ENCODE measurements around the gene PPP3R2. TPM values are rescaled to one million over a fixed set of nuclear protein-coding genes. Genes with fewer than 3 reads are reported as not detected.
"Not testable (repeated sequence)": the region's sequence is repeated elsewhere in the genome, so short reads cannot be mapped to it uniquely, and the experiment has no call there.

The PPP3R2 gene
- total RNA-seq, 1 donor from 2014 or later = not detected

DNA sequence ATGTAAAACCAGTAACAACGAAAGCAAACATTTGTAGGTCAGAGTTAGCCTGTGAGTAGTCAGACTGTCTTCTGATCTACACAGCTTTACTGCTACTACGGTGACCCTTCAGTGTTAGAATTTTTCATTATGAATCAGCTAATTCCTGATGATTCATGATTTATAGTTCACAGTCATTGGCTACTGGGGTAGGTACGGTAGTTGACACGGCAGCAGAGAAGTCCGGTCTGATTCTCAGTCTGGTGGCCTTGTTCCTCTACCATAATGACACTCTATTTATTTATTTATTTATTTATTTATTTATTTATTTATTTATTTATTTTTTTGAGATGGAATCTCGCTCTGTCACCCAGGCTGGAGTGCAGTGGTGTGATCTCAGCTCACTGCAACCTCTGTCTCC, 4.7 kb downstream of the PPP3R2 start:
- DNase-seq (ENCODE audit: low read depth, low spot score) = not testable (repeated sequence)

GRCh38 chr9:101587332-101588043, 7.3 kb downstream of the PPP3R2 start:
- DNase-seq (ENCODE audit: low read depth, low spot score) = no peak

- no peak for DNase-seq (ENCODE audit: low read depth, low spot score)
These were observed 8.1 kb downstream of the PPP3R2 start for GRCh38 chr9:101586651-101587050.

DNA sequence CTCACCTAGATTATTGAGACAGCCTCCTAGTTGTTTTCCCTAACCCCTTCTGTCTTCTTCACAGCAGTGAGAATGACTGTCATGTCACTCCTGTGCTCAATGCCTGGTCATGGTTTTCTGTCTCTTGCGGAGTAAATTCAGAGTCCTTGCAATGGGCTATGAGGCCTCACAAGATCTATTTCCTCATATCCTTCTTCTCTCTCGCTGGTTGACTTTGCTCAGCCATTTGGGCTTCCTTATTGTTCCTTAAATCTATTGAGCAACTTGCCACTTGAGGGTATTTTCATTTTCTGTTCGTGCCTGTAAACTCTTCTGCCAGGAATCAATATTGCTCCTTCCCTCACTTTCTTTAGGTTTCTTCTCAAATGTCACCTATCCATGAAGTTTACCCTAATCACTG, 9.0 kb downstream of the PPP3R2 start:
- no peak for DNase-seq (ENCODE audit: low read depth, low spot score)

DNA sequence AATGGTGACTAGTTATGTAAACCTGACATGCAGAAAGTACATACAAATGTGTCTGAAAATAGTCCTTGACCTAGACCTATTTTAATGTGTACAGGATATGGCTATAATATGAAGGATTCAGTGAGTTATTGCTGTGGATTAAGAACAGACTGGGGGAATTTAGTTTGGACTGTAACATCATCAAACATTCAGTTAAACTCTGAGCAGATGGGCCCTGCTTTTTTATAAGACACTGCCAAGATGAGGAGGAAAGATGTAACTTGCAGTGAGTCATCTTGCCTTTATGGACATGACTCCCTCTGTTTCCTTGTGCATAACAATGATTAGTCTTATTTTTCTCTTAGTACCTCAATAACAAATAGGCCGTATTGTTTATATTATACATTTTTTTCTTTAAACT, 12.2 kb downstream of the PPP3R2 start:
- no peak for DNase-seq (ENCODE audit: low read depth, low spot score)

DNA sequence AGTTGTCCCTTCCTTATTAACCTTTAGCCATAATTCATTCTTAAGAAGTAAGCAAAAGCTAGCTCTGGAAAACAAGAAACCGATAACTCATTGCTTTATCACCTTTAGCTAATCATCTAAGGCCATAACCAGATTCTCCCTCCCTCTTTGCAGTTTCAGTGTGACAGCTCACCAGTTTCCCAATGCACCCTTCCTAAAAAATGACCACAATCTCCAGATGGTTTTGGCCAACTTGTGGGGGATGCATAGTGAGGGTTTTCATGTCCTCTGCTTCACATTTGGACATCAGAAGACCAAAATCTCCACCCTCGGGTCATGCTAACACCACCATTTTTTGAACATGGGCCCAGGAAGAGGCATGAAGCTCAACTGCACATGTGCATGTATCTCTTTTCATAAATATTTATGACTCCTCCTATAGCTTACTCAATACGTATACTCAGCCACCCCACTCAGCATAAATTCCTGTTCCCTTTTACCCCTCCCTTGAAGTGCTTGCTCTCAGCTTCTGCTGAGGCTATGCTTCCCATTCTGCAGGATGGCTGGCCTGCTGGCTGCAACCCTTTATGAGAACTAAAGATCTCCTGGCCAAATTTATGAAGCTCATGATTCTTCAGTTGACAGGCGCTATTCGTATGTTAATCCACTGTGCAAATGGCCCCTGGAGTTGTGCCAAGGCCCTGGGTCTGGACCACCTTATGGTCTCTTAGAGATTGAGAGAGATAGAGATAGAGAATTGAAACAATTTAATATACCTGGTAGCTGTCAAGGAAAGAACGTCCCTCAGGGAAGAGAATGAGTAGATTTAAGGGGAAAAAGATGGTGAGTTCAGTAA, 14.8 kb downstream of the PPP3R2 start:
- DNase-seq (ENCODE audit: low read depth, low spot score) = no peak

DNA sequence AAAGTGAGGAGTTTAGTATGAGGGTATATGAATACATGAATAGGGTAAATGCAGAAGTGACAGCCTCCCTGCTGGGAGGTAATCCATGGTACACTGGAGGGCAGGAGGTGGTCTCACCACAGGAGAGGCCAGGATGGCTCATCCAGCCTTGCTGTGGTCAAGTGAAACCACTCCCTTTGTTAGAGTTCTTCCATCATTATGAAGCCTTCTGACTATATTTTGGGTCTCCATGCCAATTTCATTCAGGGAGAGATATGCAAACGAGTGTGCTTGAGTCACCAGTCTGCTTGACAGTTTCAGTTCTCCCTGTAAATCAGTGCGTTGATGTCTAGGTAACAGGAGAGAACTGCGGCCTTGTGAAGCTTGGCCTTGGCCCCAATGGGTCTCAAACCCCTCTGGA, 16.4 kb downstream of the PPP3R2 start:
- DNase-seq (ENCODE audit: low read depth, low spot score) = no peak

- no peak for DNase-seq (ENCODE audit: low read depth, low spot score)
These were observed 19.9 kb downstream of the PPP3R2 start for GRCh38 chr9:101574731-101575333.

GRCh38 chr9:101572316-101572715, 22.5 kb downstream of the PPP3R2 start:
- no peak for DNase-seq (ENCODE audit: low read depth, low spot score)

DNA sequence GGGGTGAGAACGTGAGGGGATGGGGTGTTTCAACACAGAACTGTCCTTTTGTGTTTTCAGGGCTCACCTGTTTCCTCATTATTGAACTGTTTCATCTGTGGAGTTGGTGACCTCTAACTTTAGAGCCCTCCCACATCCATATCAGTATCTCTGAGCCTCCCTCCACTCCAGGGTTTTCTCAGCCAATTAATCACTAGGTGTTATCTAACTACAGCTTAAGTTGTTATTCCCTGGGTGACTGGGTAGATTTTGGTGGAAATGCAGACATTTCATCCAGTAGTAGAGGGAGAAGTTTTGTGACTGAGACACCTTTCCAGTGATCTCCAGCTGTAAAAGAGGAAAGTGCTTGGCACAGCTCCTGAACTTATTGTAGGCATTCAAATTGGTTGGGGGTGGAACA, 23.7 kb downstream of the PPP3R2 start:
- no peak for DNase-seq (ENCODE audit: low read depth, low spot score)

GRCh38 chr9:101569741-101570501, 24.8 kb downstream of the PPP3R2 start:
- no peak for DNase-seq (ENCODE audit: low read depth, low spot score)

GRCh38 chr9:101567725-101568350, 26.9 kb downstream of the PPP3R2 start:
- DNase-seq (ENCODE audit: low read depth, low spot score) = no peak

DNA sequence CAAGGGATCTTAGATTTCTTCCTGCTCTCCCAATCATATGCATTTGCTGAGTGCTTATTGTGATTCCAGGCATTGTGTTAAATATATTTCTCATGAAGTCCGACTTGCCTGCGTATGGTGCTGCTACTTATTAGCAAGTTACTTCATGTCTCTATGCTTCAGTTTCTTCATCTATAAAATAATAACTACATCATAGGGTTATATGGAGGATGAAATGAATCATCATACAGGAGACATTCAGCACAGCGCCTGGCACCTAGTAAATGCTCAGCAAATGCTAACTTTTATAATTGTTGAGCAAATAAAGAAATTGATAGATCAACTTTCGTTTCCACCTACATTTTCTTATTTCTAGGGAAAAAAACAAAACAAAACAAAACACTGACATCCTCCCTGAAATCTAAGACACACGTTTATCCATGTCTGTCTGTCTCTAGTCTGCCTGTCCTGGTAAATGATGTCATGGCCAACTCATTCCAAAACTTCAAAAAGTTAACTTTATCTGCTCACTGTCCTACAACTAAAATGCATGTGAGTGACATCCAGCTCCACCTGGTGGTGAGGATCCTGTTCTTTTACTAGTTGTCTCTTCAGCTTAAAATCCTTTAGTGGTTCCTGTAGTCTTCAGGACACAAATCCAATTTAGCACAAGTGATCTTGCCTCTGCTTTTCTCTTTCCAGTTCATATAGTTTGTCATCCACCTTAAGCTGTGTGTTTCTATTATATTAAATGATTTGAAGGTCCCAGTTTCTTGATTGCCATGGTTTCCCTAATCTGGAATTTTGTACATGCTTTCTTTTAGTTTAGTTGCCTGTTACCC, 27.7 kb downstream of the PPP3R2 start:
- no peak for DNase-seq (ENCODE audit: low read depth, low spot score)

DNA sequence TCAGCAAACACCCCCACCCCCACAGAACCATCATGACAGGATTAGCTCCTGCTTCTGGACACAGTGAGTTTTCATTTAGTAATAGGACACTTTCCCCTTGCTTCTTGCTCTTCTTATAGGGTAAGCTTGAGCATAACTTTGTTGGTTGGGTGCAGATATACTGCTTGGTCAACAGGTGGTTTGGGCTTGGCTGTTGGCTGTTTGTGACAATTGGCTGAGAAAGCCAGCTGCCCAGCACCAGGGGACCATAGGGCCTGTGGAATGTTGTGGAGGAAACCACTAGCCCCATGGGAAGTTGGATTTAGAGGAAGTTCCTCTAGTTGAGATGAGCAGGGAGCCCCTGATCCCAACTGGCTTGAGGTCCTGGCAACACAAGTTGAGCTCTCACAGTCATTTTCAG, 30.5 kb downstream of the PPP3R2 start:
- no peak for DNase-seq (ENCODE audit: low read depth, low spot score)

DNA sequence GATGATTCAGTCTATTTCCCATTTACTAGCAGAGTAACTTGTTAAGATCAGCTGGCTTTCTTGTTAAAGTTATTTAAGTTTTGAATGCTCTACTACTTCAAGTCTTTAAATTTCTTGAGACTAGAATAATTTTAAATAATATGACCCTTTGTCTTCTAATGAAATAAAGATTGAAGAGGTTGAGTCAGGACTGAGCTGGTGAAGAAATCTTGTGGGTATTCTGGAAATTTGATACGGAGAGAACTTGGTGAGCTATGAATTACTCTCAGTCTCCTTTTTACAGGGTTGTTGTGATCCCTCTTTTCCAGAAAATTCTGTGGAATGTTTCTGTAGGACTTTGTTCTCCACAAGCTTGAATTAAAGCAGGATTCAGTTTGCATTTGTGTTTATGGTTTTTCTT, 31.8 kb downstream of the PPP3R2 start:
- DNase-seq (ENCODE audit: low read depth, low spot score) = no peak

DNA sequence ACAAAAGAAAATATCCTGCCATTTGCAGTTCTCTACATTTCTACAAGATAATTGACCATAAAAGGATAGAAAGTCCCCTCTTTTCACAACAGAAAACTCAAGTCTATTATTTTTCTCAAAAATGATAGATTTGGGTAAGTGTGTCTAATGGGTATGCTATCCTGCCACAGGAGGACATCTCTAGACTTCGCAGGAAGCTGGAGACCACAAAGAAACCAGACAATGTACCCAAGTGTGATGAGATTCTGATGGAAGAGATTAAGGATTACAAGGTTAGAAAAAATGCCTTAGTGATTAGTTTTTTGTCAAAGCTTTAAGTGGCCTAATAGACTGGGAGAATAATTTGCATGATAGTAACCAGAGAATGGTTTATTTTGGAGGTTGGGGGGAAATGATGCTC, 33.0 kb downstream of the PPP3R2 start:
- DNase-seq (ENCODE audit: low read depth, low spot score) = no peak

DNA sequence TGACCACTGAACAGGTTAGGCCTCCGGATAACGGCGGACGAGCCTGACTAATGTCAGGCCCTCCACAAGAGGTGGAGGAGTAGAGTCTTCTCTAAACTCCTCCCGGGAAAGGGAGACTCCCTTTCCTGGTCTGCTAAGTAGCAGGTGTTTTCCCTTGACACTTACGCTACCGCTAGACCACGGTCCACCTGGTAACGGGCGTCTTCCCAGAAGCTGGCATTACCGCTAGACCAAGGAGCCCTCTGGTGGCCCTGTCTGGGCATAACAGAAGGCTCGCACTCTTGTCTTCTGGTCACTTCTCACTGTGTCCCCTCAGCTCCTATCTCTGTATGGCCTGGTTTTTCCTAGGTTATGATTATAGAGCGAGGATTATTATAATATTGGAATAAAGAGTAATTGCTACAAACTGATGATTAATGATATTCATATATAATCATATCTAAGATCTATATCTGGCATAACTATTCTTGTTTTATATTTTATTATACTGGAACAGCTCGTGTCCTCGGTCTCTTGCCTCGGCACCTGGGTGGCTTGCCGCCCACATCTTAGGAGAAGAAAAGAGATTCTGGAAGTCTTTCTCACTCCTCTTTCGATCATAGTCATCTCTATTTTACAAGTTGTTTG, 45.2 kb downstream of the PPP3R2 start:
- not testable (repeated sequence) for DNase-seq (ENCODE audit: low read depth, low spot score)

- no peak for DNase-seq (ENCODE audit: low read depth, low spot score)
These were observed 51.6 kb downstream of the PPP3R2 start for GRCh38 chr9:101543098-101543735.
